Measurements from ENCODE around the gene PPEF1.
"Not testable (repeated sequence)": the region's sequence is repeated elsewhere in the genome, so short reads cannot be mapped to it uniquely, and the experiment has no call there.

PPEF1 gene

DNA sequence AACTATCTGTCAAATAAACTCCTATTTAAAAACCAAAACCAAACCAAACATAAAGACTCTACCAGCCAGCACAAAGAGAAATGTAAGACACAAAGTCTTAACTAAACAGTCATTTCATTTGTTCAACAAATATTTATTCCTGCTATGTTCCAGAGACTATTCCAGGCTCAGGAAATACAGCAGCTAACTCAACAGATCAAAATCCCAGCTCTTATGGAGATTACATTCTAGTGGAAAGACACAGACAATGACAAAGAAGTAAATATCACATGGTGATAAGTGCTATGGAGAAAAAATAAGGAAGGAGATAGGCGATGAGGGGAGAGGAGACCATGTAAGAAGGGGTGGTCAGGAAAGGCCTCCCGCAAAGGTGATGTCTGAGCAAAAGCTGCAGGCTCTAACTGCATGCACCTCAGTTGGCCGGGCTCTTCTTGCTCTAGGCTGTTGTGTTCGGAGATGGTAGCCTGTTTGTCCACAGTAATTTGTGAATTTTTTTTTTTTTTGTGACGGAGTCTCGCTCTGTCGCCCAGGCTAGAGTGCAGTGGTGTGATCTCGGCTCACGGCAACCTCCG lies 15.1 kb downstream of the PPEF1 start:
- POLR2A ChIA-PET: no interaction called here
- DNase-seq (ENCODE audit: extremely low spot score): no peak
- TF ChIP-seq ZNF384 (IDR thresholded peaks at IDR 0.05) (no peak), SUZ12 (IDR thresholded peaks at IDR 0.05) (no peak)
- CTCF ChIA-PET: no interaction called here

DNA sequence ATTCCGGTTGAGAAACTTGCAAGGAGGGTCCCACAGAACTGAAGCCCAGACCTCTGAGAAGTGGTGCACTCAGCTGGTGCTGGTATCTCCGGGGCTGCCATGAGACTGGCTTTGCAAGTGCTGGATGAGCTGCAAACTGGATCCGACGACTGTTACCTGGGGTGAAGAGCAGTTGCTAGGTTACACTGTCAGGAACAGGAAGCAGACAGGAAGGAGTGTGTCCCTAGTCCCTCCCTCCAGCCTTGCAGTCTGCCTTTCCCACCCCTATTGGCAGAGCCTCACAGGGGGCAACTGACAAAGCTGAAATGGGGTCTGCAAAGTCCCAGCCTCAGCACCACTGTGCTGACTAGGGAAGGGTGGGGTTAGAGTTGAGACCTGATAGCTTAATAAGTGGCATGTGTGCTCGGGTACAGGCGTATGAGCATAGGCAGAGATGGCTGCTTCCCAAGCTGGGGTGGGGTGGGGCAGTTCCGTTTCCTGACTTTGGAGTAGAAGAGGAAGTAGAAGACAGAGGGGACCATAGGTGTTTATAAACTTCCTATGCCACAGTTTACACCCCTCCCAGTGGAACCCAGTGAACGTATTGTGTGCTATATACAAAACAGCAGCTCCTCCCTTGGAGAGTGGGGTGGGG lies 18.0 kb downstream of the PPEF1 start:
- ChIA-PET CTCF (no interaction called here), POLR2A (no interaction called here)

GRCh38 chrX:18733287-18733686 lies 25.8 kb downstream of the PPEF1 start:
- CTCF ChIA-PET: interaction anchor here (0.5 kb wide), 1 partner anchor 24 kb away, joined by 3 read pairs; no protein-coding TSS in a partner anchor
- POLR2A ChIA-PET: no interaction called here
- no peak for DNase-seq (ENCODE audit: extremely low spot score)
- TF ChIP-seq PKNOX1 (IDR thresholded peaks at IDR 0.05) (no peak), FOXA1 (IDR thresholded peaks at IDR 0.05) (no peak)

More for the DNA sequence above, 18.0 kb downstream of the PPEF1 start:
- DNase-seq (ENCODE audit: extremely low spot score): no peak
- TF ChIP-seq NFRKB (IDR thresholded peaks at IDR 0.05) (no peak), FOXM1 (IDR thresholded peaks at IDR 0.05; ENCODE audit: borderline replicate concordance) (no peak), ARNT (IDR thresholded peaks at IDR 0.05) (no peak), TARDBP (IDR thresholded peaks at IDR 0.05) (no peak), LEF1 (IDR thresholded peaks at IDR 0.05; ENCODE audit: borderline replicate concordance) (no peak), FOXK2 (IDR thresholded peaks at IDR 0.05) (no peak), SP1 (IDR thresholded peaks at IDR 0.05) (no peak), CTBP1 (IDR thresholded peaks at IDR 0.05; ENCODE audit: borderline replicate concordance) (no peak), PKNOX1 (IDR thresholded peaks at IDR 0.05) (no peak), SUZ12 (IDR thresholded peaks at IDR 0.05) (no peak), L3MBTL2 (conservative IDR thresholded peaks at IDR 0.05) (no peak), ELF4 (IDR thresholded peaks at IDR 0.05) (no peak), FOXA1 (IDR thresholded peaks at IDR 0.05) (no peak), ZNF384 (IDR thresholded peaks at IDR 0.05) (no peak)

- DNase-seq (ENCODE audit: extremely low spot score); POLR2A ChIA-PET; CTCF ChIA-PET: not testable (repeated sequence)
Observed at GRCh38 chrX:18739609-18740008, 32.2 kb downstream of the PPEF1 start.

DNA sequence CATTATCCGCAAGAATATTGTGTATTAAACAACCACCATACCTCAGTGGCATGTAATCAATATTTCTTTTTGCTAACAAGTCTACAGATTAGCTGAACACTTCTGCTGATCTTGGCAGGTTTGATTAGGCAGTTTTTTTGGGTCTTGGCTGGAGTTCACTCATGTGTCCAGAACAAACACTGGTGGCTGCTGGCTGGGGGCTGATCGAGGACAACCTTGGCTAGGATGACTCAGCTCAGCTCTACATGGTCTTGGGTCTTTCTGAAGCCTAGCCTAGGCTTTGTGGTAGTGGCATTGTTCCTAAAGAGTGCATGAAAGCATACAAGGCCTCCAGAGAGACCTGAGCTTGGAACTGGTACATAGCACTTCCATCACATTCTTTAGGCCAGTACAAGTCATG lies 41.1 kb downstream of the PPEF1 start:
- POLR2A ChIA-PET: no interaction called here
- DNase-seq (ENCODE audit: extremely low spot score): no peak
- CTCF ChIA-PET: no interaction called here
- TF ChIP-seq NFRKB (IDR thresholded peaks at IDR 0.05) (no peak), BHLHE40 (IDR thresholded peaks at IDR 0.05; ENCODE audit: borderline replicate concordance) (no peak)

- POLR2A ChIA-PET: no interaction called here
- no peak for DNase-seq (ENCODE audit: extremely low spot score)
Observed at GRCh38 chrX:18753631-18754030, 46.2 kb downstream of the PPEF1 start.

GRCh38 chrX:18755651-18756050 lies 48.2 kb downstream of the PPEF1 start:
- POLR2A ChIA-PET: no interaction called here
- CTCF ChIA-PET: no interaction called here
- no peak for TF ChIP-seq SUZ12 (IDR thresholded peaks at IDR 0.05)
- TF ChIP-seq SP1 (IDR thresholded peaks at IDR 0.05): no peak
- TF ChIP-seq LEF1 (IDR thresholded peaks at IDR 0.05; ENCODE audit: borderline replicate concordance): no peak
- TF ChIP-seq PKNOX1 (IDR thresholded peaks at IDR 0.05): no peak
- no peak for TF ChIP-seq BHLHE40 (IDR thresholded peaks at IDR 0.05; ENCODE audit: borderline replicate concordance)
- no peak for DNase-seq (ENCODE audit: extremely low spot score)

More at GRCh38 chrX:18753631-18754030, 46.2 kb downstream of the PPEF1 start:
- CTCF ChIA-PET: no interaction called here
- no peak for TF ChIP-seq ARNT (IDR thresholded peaks at IDR 0.05)
- no peak for TF ChIP-seq CTBP1 (IDR thresholded peaks at IDR 0.05; ENCODE audit: borderline replicate concordance)
- TF ChIP-seq ZNF384 (IDR thresholded peaks at IDR 0.05): no peak
- no peak for TF ChIP-seq ELF4 (IDR thresholded peaks at IDR 0.05)
- no peak for TF ChIP-seq TARDBP (IDR thresholded peaks at IDR 0.05)
- no peak for TF ChIP-seq FOXK2 (IDR thresholded peaks at IDR 0.05)
- no peak for TF ChIP-seq L3MBTL2 (conservative IDR thresholded peaks at IDR 0.05)
- no peak for TF ChIP-seq SUZ12 (IDR thresholded peaks at IDR 0.05)
- TF ChIP-seq FOXA1 (IDR thresholded peaks at IDR 0.05): no peak
- no peak for TF ChIP-seq HDGF (IDR thresholded peaks at IDR 0.05; ENCODE audit: borderline replicate concordance)
- no peak for TF ChIP-seq BHLHE40 (IDR thresholded peaks at IDR 0.05; ENCODE audit: borderline replicate concordance)
